ENCODE results near the gene CNGA3.

The CNGA3 gene

GRCh38 chr2:98378901-98379300 is 32.6 kb downstream of the CNGA3 start:
- DNase-seq = no peak

DNA sequence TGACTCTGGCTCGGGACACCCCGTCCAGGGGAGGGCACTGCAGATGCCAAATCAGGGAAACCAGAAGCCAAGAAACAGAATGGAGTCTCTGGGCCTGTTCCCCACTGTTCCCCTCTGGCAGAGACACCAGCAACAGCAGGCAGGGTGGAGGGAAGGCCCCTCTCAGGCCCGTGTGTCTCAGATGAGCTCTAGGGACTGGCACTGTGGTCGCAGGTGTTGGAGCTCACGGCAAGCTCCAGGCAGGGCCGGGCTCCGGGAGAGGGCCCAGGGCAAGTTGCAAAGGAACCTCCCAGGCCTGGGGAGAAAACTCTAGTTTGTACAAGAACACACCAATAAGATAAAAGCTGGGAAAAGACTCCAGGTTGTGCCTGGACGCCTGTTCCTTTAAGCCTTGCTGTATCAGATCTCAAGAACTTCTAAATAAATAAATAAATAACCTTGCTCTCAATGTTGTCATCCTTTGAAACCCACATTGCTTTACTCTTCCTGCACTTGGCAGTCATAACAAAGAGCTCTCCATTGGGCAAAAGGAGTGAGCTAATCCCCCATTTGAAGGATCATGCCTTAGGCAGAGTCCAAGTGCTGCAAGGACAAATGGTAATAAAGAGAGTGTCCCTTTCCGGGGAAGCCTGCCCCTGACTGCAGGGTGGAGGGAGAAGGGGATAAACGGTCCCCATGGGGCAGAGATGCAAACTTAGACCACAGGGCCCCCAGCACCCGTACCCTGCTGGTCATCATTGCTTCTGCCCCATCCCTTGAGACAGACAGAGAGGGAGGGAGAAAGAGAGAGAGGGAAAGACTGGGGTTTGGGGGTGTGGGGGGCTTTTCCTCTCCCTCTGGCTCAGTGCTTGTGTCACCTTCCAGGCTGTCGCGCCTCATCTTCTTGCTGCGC is 33.3 kb downstream of the CNGA3 start:
- DNase-seq = no peak

DNA sequence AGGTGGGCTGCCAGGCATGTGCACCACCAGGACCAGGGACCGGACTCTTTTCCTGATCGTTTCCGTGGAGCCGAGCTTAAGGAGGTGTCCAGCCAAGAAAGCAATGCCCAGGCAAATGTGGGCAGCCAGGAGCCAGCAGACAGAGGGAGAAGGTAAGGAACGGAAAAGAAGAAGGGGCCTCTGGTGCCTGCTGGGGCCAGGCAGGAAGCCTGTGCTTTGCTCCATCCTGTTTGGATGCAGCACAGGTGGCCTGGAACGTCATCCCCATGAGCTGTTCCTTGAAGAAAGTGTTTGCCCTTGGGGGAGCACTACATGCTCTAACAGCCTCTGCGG is 33.9 kb downstream of the CNGA3 start:
- no peak for DNase-seq

DNA sequence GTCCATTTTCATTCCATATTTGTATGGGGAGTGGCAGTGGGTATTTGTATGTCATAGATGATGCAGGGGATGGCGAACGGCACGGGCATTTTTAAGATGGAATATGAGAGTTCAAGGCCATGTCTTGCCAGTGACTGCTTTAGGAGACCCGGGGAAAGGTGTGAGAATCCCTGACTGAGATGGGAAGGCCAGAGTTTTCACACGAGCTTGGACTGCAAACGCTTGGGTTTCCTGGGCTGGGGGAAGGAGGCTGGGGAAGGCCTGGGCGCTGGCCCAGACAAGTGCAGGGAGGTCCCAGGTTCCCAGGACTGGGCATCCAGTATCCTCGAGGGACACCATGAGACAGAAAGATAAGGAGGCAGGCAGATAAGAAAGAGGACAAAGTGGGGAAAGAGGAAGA is 35.2 kb downstream of the CNGA3 start:
- no peak for DNase-seq

DNA sequence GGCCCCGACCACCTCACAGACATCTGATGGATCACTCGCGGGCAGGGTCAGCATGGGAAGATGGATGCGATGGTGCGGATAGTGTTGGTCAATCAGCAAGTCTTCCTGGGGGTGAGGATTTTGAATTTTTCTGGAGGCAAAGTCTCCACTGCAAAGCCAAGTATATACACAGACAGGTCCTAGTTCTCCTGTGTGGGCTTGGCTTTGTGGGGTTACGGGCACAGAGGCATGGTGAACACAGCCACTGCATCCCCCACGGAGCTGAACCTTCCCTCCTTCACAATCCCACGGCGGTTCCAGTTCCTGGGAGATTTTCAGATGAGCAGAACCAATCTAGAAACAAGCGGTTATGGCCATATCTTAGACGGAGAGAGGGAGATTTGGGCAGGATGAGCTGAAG is 35.8 kb downstream of the CNGA3 start:
- no peak for DNase-seq

DNA sequence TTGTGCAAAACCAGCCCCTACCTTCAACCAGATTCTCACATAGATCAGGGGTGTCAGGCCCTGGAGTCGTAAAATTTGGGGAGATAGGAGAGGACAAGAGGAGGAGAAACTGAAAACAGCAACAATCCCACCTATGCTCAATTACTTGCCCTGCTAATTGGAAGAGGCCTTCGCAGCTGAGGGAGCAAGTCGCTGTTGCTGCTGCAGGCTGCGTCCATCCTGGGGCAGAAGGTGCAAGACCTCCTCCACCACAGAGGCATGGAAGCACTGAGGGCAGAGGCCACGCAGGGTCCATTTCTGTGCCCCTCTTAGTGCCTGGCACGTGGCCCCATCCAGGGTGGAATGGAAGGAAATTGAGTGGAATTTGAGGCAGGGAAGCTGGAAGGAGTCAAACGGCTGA is 36.5 kb downstream of the CNGA3 start:
- DNase-seq = no peak

GRCh38 chr2:98383166-98383565 is 36.9 kb downstream of the CNGA3 start:
- no peak for DNase-seq

DNA sequence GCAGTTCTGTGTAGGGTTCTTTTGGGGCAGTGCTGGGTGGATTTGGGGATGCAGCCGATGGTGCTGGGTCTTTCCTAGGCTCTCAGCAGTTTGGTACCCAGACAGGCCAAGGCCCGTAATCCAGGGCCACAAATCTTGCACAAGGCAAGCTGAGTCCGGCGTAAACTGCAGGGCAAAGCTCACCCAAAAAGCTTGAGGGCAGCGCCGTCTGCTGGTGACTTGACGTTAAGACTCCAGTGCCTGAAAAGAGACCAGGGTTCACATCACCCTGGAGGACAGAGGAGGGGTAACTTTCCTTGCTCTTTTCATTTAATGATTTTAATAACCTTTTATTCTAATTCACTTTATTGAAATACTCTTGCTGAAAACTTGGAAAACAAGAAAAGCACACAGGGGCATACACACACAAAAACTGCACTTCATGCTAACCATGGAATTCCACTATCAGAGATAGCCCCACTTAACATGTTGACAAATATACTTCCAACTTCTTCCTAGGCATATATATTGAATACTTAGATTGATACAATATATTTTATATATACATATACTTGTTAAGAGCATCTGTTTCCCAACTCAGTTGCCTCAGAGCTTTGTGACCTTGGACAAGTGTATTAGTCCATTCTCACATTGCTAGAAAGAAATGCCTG is 38.9 kb downstream of the CNGA3 start:
- DNase-seq = peak; percentile 72 to 74

DNA sequence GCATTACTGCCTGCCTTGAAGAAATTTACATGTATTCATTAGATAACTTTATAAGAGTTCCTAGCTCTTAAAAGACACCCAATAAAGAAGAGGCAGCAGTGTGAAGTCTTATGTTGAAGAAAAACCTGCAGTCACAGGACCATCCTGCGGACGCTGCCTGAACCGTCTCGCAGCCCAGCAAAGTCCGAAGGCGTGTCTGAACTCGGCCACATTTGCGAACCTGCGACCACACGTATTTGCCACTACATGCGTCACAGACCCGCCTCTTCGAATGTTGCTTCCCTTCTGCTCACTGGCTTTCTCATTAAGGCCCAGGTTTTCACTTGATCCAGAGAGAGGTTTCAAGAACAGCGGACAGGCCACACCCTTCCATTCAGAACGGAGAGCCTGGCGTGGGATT is 41.2 kb downstream of the CNGA3 start:
- DNase-seq = no peak

DNA sequence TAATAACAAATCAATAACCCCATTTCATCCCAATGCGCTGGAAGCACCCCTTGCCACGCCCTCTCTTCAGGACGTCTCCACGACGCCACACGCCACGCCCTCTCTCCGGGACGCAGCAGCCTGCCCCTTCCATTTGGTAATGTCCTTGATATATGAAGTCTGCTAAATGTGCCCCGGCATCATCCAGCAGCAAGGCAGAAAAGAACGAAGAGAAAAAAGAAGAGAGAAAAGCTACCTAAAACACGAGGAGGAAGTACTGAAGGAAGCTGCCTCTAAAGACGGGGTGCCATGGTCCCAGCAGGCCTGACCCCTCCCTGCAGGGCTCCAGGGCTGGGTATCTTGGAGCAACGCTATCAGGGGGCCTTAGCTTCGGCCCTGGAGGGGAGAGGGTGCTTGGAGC is 41.8 kb downstream of the CNGA3 start:
- DNase-seq = no peak

DNA sequence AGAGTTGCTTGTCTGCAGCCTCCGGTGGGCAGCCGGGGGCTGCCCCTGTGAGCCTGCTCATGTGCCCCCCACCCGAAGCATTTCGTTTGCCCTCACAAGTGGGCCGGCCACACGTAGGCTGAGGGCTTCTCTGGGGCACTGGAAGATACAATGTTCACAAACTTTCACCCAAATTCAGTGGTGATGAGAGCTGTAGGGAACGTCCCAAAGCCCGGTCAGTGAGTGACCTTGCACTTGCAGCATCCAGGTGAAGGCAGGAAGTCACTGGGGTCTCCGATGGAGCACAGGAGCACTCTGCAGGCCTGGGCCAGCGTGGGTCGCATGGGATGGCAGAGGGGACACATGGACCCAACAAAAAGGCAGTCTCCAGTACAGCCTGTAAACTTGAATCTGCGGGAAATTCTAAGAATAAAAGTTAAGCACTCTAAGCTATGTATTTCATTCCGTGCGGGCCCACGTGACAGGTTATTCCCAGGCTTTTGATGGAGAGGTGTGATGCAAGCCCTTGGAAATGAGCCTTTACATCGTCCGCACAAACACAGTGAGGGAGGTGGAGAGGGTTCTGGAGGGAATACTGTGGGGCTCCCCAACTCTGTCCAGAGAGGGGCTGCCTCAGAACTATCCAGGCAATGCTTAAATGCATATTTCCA is 42.5 kb downstream of the CNGA3 start:
- DNase-seq = no peak

- DNase-seq = no peak
Observed at GRCh38 chr2:98389251-98389605, 43.0 kb downstream of the CNGA3 start.

- DNase-seq = no peak
Observed at GRCh38 chr2:98390571-98391476, 44.6 kb downstream of the CNGA3 start.

- DNase-seq = no peak
Observed at GRCh38 chr2:98391581-98392270, 45.5 kb downstream of the CNGA3 start.

- no peak for DNase-seq
Observed at GRCh38 chr2:98393354-98393753, 47.1 kb downstream of the CNGA3 start.

DNA sequence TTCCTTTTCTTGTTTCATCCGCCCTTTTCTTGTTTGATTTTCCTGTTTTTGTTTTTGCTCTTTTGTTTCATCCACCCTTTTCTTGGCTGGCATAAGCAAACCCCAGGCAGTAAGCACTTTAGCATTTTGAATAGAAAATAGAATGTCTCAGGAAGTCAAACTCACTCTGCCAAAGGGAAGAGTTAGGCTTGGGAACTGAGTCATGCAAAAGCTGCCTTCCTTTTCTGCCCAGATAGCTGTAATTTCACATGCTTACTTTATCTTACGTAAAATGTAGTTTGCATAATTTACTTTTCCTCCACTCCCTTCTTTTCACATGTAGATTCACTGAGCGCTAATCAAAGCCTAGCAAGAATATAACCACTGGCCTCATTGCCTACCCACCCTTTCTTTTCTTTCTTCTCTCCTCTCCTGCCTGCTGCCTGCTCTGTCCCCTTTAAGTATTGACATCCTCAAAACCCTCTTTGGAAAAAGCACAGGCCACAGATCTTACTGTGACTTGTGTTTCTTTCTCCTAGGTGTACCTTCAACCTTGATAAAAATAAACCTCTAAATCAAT is 48.4 kb downstream of the CNGA3 start:
- no peak for DNase-seq

DNA sequence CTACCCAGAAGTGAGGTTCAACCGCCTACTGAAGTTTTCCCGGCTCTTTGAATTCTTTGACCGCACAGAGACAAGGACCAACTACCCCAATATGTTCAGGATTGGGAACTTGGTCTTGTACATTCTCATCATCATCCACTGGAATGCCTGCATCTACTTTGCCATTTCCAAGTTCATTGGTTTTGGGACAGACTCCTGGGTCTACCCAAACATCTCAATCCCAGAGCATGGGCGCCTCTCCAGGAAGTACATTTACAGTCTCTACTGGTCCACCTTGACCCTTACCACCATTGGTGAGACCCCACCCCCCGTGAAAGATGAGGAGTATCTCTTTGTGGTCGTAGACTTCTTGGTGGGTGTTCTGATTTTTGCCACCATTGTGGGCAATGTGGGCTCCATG is 49.7 kb downstream of the CNGA3 start:
- DNase-seq = no peak

- DNase-seq = no peak
Observed at GRCh38 chr2:98396745-98397355, 50.6 kb downstream of the CNGA3 start.

- DNase-seq = no peak
Observed at GRCh38 chr2:98399140-98399539, 52.9 kb downstream of the CNGA3 start.

DNA sequence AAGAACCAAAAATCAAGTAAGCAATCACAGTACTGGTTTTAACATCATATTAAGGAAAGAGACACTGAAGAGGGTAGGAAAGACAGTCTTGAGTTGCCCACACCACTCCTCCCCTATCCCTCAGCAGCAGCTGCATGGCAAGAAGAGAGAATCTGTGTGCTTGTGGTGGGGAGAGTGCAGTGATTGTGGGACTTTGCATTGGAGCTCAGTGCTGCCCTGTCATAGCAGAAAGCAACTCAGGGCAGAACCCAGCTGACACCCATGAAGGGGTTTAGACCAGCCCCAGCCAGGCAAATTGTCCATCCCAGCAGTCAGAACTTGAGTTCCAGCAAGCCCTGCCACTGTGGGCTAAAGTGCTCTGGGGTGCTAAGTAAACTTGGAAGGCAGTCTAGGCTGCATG is 57.6 kb downstream of the CNGA3 start:
- no peak for DNase-seq

DNA sequence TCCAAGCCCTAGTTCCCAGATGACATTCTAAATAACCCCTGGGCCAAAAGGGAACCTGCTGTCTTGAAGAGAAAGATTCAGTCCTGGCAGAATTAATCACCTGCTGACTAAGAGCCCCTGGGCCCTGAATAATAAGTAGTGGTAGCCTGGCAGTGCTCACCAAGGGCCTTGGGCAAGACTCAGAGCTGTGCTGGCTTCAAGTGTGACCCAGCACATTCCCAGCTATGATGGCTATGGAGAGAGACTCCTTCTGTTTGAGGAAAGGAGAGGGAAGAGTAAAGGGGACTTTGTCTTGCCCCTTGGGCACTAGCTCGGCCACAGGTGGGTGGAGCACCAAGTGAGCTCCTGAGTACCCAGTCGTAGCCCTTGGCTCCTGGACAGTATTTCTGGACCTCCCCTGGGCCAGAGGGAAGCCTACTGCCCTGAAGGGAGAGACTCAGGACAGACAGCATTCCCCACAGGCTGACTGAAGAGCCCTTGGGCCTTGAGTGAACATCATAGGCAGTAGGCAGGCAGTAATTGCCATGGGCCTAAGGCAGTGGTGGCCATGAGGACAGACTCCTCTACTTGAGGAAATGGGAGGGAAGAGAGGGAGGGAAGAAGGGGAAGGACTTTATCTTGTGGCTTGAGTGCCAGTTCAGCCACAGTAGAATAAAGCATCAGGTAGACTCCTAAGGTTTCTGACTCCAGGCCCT is 58.4 kb downstream of the CNGA3 start:
- DNase-seq = no peak

All from AML-193 (cell line).